ENCODE measurements around the gene GPA33.

Gene GPA33, protein sequence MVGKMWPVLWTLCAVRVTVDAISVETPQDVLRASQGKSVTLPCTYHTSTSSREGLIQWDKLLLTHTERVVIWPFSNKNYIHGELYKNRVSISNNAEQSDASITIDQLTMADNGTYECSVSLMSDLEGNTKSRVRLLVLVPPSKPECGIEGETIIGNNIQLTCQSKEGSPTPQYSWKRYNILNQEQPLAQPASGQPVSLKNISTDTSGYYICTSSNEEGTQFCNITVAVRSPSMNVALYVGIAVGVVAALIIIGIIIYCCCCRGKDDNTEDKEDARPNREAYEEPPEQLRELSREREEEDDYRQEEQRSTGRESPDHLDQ

DNA sequence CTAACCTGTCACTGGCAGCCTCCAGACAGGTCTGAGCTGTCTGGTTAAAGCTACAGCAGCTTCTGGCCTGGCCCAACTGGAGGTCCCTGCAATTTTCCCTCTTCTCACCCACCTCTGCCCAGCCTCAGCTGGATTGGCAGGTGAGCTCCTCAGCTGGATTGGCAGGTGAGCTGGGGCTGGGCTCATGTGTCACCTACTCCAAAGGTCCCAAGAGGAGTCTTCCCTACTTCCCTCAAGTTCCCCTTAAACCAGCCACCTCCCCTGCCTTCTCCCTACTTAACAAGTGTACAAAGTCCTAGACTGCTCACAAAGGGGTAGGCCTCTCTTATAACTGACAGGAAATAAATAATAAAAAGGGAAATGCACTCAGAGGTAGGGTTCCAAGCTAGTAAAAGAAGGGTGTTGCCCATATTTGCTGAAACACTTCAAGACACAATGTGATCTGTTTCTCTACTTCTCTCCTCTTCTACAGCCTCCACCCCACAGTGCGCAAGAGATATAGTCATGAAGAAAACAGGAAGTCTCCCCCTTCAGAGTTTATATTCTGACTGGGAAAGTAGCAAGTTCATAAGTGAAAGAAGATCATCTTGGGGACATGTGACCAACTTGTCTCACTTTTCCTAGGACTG lies at the start of gene GPA33:
Gene GPA33, minus strand, starts transcription at position 64 of the 629 bp plus-strand sequence. CDS start 90 bp downstream, outside the sequence.
- DNase-seq = peak; percentile 54

DNA sequence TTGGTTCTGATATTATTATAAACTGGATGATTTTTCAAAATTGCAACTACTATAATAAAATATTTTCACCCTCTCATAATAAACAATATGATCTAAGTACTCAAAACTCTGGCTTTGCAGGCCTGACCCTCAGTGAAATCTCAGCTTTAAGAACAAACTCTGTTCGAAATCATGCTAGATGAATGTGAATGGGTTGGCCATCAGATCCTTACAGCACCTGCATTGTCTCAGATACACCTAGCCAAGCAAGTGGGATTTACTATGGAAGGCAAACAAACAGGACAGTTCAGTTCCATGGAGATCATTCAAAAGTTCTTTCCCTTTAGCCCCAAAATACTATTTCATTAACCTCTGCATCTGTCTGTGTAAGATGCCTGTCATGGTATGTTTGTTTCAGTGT lies 48.5 kb upstream of the GPA33 start:
- DNase-seq = no peak

DNA sequence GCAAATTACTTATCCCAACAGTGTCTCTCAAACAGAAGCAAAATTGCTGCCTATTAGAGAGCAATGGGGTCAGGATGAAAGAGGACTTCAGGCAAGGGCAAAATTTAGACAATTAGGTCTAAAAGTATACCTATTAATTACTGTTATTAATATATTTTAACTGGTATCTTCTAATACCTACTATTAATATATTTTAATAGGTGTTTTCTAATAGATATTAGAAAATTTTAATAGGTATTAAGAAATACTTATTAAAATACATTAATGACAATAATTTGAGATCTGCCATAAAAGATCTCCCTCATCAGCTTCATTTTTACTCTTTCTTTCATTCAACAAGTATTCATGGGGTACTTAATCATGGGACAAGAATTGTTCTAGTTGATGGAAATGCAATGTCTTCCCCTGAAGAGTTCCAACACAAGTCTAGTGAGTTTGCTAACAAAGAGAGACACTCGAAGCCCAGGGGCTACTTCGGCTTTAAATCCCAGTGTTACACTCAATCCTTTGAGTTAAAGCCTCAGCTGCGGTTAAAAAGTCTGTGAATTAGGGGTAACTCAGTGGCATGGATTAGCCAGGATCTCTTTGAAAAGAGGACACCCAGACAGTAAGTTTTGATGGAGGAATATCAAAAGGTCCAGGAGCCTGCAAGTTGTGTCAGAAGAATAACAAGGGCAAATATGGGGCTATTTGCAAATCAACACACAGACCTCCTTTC lies 47.8 kb upstream of the GPA33 start:
- no peak for DNase-seq

DNA sequence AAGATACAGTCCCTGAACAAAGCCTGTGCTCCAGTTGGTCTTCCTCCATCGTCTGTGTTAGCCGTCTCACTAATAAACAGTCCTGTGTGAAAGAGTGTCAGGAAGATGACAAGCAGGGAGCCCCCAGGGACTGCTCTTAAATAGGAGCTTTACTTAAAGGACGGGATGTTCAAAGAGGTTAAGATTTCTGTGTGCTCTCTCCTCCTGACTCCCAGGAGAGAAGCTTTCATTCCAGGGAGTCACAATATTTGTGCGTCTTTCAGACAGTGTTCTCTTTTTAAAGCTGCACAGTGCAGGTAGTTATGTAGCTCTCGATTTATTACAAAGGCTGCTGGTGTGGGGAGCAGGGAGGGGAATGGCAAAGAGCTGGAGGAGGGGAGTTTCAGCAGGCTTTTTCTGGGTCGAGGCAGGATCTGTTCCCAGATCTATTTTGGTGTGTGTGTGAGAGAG lies 47.2 kb upstream of the GPA33 start:
- DNase-seq = no peak

DNA sequence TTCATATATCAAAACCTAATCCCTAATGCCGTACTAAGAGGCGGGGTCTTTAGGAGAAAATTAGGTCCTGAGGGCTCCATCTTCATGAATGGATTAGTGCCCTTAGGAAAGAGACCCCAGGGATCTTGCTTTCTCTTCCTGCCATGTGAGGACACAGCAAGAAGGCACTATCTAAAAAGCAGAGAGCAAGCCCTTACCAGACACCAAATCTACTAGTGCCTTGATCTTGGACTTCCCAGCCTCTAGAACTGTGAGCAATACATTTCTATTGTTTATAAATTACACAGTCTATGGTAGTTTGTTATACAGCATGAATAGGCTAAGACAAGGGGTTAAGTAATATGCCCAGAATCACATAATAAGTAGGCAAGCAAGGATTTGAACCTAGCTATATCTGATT lies 46.6 kb upstream of the GPA33 start:
- no peak for DNase-seq

DNA sequence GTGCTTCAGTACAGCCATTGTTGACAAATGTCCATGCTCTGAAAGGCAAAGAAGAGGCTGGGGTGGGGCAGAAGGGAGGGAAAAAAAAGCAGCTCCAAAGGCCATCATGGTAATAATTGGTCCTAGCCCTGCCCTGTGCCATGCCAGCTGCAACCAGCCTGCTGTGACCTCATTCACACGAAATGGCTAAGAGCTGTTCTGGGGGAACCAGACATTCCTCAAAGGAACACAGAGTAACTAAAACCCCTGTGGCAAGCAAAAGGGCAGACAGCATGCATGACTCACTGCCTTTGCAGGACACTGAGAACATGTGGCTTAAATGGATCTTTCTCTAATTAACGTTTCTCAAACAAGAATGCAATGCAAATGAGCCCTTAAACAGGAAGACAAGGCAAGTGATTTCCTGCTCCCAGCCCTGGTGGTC lies 46.0 kb upstream of the GPA33 start:
- no peak for DNase-seq

DNA sequence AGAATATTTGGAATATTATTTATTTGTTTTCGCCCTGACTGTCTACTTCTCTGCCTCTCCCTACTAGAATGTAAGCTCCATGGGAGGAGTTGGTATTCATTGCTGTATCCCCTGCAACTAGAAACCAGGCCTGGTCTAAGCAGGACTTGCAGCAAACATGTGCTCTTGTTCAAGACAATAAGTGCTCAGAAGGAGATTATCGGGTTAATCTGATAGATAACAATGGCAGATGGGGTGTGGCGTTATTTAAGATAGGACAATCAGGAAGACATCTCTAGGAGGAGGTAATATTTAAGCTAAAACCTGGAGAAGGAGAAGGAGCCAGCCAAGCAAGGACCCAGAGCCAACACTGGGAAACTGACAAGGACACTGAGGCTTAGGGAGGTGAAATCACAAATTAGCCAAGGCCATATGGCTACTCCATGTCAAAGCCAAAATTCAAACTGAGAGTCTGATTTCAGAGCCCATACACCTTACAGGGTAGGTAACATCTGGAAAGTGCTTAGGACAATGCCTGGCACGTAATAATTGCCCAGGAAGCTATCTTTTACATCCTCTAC lies 45.2 kb upstream of the GPA33 start:
- no peak for DNase-seq

DNA sequence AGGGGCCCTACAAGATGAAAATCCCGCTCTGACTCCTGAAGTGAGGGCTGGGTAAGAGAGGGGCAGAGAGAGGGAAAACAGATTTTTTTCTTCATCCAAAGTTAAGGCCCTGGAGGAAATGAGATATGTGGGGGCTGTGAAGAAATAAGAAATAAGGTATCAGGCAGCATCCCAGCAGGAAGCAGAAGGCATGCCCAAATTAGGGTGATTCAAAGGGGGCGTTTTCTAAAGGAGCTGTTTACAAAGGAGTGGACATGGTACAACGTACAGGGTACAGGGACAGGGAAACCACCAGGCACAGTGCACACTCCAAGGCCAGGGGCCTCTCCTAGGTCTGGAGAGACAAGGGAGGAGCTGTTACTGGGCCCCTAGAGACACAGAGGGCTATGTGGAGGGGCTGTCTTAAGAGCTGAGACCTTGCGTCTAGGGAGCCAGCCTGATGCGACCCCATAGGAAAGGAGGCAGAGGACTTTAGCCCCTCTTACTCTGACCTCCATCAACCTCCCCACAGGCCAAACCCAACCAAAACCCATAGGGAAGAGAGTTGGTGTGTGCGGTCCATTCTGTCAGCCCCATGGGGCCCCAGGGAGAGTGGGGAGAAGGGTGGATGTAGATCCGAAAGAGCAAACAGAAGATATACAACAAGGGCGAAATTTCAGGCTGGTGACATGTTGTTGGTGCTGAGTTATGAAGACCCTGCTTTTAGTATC lies 42.3 kb upstream of the GPA33 start:
- DNase-seq = no peak

DNA sequence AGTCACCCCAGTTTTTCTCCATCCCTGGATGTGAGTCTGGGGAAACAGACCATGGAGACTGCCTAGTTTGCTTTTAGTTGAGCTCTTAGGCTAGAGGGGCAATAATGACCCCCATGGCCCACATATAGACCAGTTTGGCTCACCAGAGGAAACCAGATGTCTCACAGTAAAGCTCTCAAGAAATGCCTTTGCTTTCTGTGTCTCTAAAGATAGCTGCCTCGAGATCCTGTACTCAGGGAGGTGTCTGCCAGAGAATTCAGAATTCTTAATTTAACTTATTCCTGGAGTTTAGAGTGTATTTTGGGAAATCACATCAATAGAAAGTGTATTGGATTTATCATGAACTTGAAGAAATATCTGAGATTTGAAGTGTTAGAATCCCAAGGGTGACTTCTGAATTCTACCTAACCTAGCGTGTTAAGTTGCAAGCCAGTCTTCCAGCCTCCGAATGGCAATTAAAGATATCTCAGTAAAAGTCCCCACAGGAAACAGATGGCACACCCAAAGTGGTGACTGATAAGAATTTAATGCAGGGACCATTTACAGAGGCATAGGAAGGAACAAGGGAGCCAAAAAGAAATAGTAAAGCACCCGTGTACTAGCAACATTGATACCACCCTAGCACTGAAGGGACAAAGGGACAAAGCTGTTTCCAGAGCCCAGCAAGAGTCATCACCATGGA lies 40.8 kb upstream of the GPA33 start:
- no peak for DNase-seq

DNA sequence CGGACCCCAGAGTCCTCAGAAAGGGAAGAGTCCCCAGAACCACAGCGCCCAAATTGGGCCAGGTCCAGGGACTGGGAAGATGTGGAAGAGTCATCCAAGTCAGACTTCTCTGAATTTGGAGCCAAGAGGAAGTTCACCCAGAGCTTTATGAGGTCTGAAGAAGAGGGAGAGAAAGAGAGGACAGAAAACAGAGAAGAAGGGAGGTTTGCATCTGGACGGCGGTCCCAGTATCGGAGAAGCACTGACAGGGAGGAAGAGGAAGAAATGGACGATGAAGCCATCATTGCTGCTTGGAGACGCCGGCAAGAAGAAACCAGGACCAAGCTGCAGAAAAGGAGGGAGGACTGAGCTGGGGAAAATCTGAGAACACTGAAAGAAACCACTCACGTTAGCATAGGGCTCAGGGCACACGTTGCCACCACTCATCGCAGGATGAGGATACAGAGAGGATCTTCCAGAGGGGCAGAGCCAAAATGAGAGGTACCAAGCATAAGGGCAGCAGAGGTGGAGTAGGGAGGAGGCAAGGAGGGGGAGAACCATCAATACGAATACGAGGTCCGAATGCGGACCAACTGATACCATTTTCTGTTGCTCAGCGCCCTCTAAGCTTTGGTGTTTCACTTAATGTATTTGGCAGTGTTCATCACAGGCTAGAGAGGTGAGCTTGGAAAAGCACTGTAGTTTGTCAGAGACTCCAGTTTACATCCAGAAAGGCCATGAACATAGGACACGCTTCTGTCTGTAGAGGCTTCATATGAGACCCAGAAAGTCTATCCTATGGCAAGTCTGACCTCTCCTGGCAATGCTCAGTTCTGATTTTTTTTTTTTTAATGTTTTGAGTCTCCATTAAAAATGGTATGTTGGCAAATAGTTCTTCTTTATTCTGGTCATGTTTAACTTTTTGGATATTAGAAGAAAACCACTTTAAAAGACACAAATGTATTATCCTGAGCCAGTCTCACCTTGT lies 38.4 kb upstream of the GPA33 start:
- peak; percentile 8 for DNase-seq

DNA sequence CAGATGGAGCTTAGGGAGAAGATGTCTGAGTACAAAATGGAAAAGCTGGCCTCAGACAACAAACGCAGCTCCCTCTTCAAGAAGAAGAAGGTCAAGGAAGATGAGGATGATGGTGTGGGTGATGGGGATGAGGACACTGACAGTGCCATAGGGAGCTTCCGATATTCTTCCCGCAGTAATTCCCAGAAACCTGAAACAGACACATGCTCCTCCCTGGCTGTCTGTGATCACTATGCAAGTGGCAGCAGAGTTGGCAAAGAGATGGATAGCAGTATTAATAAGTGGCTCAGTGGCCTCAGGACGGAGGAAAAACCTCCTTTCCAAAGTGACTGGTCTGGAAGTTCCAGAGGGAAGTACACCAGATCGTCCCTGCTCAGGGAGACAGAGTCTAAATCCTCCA lies 37.5 kb upstream of the GPA33 start:
- no peak for DNase-seq

DNA sequence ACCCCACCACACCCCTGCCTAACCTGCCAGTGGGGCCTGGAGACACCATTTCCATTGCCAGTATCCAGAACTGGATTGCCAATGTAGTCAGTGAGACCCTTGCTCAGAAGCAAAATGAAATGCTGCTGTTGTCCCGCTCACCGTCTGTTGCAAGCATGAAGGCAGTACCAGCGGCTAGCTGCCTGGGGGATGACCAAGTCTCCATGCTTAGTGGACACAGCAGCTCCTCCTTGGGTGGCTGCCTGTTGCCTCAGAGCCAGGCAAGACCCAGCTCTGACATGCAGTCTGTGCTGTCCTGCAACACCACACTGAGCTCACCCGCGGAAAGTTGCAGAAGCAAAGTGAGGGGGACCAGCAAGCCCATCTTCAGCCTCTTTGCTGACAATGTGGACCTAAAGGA lies 37.1 kb upstream of the GPA33 start:
- DNase-seq = no peak

DNA sequence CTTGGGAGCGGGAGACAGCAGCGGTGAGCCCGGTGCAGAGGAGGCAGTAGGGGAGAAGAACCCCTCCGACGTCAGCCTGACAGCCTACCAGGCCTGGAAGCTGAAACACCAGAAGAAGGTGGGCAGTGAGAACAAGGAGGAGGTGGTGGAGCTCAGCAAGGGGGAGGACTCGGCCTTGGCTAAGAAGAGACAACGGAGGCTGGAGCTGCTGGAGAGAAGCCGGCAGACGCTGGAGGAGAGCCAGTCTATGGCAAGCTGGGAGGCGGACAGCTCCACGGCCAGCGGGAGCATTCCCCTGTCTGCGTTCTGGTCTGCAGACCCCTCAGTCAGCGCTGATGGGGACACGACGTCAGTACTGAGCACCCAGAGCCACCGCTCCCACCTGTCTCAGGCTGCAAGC lies 36.6 kb upstream of the GPA33 start:
- no peak for DNase-seq

DNA sequence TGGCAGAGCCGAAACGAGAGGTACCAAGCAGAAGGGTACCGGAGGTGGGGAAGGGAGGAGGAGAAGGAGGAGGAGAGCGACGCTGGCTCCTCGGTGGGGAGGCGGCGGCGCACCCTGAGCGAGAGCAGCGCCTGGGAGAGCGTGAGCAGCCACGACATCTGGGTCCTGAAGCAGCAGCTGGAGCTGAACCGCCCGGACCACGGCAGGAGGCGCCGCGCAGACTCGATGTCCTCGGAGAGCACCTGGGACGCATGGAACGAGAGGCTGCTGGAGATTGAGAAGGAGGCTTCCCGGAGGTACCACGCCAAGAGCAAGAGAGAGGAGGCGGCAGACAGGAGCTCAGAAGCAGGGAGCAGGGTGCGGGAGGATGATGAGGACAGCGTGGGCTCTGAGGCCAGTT lies 36.1 kb upstream of the GPA33 start:
- no peak for DNase-seq

DNA sequence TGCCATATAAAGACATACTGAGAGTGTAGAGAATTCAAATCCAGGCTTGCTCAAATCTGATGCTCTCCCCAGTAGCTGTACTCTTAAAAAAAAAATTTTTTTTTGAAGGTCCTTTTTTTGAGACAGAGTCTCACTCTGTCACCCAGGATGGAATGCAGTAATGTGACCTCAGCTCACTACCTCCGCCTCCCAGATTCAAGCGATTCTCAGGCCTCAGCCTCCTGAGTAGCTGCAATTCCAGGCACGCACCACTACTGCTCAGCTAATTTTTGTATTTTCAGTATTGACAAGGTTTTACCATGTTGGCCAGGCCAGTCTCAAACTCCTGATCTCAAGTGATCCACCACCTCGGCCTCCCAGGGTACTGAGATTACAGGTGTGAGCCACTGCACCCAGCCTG lies 32.4 kb upstream of the GPA33 start:
- DNase-seq = no peak

DNA sequence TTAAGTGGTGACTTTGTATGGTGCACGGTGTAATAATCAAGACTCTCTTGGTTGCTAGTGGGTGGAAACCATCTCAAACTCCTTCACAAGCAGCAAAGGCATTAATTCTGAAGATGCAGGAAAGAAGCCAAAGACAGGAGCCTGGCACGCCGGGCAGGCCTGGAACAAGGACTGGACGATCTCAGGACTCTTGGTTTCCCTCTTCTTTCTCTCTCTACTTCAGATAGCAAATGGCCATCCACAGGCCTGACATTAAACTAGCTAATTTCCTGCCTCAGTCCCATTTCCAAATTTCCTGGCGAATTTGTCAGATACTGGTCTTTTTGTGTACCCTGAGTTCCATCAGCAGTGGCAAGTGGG lies 31.9 kb upstream of the GPA33 start:
- no peak for DNase-seq

DNA sequence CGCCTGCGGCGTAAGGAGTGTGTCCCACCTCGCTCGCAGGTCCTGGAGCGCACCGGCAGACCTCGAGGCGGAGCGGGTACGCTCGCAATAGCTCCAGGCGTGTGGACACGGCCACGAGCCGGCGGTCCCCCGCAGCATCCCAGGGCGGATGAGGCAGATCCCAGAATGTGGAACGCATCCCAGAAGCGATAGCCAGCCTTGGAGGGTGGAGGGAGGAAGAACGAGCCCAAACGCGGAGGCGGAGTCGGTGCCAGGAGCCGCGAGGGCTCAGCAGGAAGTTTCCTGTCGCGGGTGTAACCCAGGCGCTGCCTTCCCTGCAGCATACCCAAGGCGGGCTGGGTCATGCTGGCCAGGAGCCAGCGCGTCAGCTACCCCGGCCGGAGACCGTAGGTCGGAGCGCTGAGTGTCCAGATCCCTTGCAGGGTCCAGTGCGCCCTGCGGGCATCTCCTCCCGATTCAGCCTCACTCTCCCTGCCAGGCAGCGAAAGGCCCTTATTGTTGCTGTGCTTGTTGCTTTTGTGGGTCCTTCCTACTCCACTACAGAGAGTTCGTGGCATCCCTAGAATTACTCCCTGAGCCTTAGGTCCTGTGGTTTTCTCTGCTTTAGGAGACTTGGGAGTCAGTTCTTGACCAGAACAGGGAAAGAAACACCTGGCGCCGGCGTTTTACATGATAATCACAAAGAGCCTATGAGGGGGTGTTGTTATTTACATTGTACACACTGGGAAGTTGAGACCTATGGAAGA lies 31.4 kb upstream of the GPA33 start:
- DNase-seq = peak; percentile 26

DNA sequence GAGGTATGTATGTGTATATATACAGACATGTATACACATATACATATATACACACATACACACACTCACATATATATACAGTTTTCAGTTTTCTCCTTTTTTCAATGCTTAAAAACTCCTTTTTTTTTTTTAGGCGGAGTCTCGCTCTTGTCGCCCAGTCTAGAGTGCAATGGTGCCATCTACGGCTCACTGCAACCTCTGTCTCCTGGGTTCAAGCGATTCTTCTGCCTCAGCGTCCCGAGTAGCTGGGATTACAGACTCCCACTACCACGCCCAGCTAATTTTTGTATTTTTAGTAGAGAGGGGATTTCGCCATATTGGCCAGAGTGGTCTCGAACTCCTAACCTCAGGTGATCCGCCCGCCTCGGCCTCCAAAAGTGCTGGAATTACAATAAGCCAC lies 30.7 kb upstream of the GPA33 start:
- peak; percentile 29 for DNase-seq

DNA sequence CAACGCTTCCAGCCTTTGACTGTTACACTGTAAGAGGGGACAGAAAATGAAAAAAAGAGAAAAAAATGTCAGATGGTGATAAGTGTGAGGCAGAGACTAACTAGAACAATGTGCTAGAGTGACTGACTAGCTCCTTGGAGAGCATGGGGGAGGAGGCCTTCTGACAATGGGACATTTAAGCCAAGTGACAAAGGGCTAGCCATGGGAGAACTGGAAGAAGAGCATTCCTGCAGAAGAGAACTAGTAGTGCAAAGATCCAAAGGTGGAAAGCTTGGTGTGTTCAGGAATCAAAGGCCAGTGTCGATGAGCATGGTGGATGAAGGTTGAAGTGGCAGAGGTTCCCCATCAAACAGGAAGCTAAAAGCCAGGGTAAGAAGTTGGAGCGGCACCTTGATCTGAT lies 29.5 kb upstream of the GPA33 start:
- DNase-seq = no peak

DNA sequence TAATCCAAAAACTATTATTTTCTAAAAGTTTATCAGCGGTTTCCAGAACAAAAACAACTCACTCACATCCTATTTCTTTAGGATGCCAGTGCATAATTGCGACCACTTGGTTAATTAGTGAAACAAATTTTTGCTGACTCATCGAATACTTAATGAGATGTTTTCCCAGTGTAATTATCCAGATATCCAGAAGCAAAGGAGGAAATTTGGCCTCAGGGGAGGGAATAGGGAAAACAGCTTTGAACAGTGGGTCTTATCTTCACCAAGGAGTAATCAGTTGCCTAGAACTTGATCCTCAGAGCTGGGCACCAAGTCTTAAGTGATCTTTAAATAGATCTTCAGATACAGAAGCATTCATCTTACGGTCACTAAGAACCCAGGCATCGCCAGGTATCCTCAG lies 28.0 kb upstream of the GPA33 start:
- no peak for DNase-seq

DNA sequence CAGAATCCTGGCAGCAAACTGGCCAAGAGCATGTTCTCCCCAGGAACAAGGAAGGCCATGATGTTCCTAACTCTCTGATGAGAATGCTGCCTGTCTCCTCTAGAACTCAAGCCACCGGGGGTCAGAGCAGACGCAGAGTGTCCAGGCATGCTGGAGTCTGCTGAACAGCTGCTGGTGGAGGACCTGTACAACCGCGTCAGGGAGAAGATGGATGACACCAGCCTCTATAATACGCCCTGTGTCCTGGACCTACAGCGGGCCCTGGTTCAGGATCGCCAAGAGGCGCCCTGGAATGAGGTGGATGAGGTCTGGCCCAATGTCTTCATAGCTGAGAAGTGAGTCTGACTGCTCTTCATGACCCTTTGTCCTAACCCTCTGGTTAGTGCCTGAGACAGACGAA lies 27.0 kb upstream of the GPA33 start:
- DNase-seq = no peak

All from CD4-positive, alpha-beta T cell treated with Interleukin-12 subunit alpha and Interleukin-12 subunit beta, for 1 hour (primary cell).